HG03103 (cell line): ENCODE results near the gene TENM3.

Source experiments
- ATAC-seq: cut with Tn5 transposase; IDR thresholded peaks from one replicate; pipeline ENCODE4 v1.9.1; 2021; ENCODE audit warnings: low read depth; ENCODE audit not compliant: unreplicated experiment

Gene TENM3

DNA sequence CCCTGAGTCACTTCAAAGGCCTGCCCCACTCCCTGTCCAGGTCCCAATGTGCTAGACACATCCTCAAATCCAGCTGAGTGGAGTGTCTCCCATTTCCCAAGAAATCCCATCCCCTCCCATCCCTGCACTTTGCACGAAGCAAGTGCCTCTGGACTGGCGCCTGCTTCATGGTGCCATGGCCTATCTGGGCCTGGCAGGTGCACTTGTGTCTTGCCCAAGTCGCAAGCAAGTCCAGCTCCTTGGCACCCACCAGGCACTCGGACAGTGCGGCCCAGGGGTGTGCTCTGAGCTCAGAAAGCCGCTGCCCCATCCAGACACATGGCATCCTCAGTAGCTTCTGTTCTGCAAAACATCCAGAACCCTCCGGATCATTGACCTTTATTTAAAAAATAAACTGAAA, 576.5 kb downstream of the TENM3 start:
- no peak for ATAC-seq

DNA sequence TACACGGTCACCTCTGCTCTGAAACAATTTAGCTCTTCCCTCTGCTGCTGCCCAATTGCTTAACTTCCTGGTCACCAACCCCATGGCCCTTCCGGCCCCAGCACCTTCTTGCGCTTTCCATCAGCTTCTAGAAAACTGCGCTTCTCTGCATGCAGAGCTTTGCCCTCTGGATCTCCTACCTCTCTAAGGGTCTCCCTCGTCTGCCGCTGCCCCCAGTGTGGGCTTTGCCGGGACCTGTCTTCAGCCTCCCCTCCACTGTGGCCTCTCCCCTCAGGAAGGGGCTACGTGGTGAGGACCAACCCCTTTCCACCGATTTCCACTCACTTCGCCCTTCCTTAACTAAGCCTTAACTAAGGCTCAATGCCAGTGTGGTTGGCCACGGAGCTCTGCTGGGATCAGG, 579.4 kb downstream of the TENM3 start:
- ATAC-seq = no peak

DNA sequence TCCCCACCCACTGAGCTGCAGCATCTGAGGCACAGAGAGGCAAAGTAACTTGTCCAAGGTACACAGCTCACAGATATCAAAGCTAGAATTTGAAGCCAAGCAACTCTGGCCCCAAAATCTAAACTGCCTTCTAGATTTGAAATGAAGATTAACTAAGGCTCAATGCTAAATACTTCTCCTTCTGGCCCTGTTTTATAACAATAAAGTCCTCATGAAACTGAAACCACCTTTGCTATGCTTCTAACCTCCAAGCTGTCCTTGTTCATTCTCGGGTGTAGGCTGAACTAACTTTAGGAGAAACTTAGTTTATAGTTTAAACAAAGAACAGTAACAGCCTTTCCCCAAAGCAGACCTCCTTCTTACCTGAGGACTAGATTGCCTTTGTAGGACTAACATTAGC, 580.4 kb downstream of the TENM3 start:
- peak; percentile 65 for ATAC-seq

DNA sequence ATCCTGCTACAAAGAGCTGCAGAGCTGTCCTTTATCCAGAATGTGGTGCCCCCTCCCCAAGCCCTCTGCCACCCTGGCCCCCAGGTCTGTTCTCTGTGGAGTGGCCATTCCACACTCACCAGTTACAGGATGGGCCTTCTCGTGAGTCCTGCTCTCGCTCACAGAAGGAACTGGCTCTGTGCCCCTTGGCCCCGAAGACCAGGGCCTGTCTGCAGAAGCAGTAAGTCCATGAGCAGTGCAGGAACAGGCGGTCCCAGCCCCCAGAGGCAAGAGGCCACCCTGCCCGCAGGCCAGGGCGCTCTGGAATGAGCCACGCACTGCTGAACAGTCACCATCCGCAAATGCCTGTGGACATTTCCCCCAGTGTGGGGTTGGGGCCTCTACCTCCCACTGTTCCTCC, 581.8 kb downstream of the TENM3 start:
- no peak for ATAC-seq

DNA sequence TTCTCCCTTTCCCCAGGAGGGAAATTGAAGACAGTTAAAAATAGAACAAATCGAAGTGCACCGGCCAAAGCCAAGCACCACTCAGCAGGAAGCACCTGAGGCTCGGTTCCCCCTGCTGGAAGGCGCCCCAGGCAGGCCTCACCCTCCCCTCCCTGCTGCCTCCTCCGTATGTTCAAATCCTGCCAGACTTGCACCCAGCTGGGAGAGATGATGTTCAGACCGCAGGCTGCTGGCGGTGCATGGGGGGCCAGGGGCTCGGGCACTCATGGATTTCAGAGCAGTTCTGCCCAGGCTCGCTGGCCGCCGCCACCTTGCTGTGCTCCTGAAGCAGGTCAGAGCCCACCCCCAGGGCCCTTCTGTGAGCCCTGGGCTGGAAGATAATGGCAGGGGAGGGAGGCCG, 582.6 kb downstream of the TENM3 start:
- ATAC-seq = no peak

DNA sequence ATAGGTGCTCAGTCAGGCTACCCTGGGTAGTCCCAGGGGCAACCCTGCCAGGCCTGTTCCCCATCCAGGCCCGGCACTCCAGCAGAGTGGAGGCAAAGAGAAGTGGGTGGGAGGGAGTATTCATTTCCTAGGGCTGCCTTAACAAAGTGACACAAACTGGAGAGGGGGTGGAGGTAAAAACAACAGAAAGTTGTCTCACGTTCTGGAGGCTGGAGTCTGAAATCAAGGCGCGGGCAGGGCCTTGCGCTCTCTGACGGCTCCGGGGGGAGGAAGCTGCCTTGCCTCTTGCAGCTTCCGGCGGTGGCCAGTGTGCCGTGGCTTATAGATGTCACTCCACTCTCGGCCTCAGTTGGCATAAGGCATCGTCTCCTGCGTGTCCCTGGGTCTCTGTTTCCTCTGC, 583.2 kb downstream of the TENM3 start:
- ATAC-seq = peak; percentile 36

DNA sequence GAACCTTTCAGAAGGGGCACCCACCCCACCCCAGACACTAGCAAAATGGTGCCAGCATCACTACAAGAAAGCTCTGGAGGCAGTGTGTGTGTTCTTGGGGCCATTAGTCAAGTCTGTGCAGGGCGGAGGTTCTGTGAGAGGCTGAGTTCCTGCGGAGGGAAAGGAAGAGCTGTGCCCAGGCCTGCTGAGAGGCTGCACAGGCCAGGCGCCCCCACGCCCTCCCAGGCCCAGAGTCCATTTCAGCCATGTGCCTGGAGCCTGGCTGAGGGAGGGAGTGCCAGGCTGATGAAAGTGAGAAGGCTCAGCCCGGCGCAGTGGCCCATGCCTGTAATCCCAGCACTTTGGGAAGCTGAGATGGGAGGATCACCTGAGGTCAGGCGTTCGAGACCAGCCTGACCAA, 584.0 kb downstream of the TENM3 start:
- ATAC-seq = no peak

DNA sequence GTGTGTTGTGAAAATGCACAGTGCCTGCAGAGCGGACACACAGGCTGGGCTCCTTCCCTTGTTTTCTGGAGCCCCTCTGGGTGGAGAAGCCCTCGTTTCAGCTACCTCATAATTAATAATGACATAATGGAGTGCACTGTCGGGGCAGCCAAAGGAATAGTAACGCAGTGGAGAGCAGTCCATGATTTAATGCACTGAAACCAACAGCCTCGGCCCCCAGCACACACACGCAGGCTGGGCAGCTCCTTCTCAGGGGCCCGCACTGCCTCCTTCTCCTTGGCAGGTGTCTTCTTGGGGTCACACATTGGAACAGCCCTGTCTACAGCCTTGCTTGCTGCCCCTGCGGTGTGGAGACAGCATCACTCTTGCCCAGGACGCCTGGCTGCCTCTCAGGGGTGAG, 584.8 kb downstream of the TENM3 start:
- no peak for ATAC-seq

DNA sequence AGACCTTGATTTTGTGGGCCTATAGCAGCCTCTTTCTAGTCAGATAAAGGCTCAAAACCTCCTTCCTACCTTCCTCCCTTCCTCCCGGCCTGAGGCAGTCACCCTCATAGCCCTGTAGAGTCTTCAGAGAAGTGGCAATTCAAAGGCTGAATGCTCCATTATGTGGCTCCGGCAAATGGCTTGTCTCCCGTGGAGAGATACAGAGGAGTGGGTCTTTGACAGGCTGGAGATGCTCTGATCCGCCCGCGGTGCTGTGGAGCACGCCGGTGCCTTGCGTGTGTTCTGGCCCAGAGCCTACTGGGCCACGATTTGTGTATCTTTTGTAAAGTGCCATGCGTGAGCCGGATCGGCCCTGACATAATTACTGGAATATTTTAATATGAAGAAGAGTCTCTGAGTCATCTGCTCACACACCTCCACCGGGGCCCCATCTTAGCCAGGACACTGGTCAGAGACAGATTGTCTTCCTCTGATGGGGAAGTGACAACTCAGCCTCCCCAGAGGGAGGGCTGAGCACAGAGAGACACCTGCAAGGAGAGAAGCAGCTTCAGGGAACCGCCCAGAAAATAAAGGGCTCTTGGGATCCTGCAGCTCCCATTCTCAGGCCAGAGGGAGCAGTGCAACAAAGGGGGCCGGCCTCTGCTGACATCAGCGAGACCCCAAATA, 585.3 kb downstream of the TENM3 start:
- peak; percentile 47 for ATAC-seq

DNA sequence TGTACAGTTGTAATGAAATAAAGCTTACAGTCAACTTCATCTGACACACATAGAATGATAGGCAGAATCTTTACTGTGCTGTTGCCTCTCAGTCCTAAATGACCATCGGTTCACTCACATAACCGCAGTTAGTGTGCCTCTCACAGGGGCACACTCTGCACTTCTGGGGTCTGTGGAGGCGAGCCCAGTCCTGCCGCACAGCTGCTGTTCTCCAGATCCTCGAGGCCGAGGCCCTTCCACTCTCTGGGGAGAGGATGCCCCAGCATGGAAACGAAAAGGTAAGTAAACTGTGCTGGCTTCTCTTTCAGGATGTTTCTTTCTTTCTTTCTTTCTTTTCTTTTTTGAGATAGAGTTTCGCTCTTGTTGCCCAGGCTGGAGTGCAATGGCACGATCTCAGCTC, 586.0 kb downstream of the TENM3 start:
- no peak for ATAC-seq

DNA sequence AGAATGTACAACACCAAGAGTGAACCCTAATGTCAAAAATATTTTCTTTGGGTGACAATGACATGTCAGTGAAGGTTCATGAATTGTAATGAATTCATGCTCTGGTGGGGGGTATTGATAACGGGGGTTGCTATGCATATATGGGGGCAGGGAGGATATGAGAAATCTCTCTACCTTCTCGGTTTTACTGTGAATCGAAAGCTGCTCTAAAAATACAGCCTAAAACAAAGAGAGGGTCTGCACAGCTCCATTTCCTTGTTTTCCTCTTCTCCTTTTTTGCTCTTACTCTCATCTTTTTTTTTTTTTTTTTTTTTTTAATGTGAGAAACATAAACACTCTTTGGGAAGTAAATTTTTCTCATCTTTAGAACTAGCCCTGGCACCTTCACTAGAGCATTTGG, 588.2 kb downstream of the TENM3 start:
- no peak for ATAC-seq

DNA sequence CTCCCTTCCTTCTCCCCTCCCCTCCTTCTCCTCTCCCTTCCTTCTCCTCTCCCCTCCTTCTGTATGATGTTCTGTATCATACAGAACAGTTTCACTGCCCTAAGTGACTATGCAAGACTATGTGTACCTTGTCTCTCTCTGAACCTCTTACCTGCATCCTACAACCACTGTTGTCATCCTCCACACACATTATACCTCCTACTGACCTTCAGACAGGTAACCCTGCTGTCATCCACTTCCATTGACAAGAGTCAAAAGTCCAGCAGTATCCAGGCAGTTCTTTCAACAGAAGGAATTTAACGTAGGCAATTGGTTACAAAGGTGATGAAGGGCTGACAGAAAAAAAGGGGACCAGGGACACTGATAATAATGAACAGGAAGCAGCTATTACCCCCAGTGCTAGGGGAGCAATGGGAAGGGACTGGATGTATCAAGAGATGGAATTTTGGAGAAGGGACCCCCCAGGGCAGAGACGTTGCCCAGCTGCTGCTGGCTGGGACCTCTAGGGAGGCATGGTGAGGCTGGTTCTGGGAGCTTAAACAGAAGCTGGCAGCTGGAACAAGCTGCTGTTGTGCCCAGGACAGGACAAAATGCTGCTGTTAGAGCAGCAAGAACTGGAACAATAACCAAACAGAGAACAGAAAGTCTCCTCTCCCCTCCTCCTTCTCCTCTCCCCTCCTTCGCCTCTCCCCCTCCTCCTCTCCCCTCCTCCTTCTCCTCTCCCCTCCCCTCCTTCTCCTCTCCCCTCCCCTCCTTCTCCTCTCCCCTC, 589.3 kb downstream of the TENM3 start:
- ATAC-seq = no peak

DNA sequence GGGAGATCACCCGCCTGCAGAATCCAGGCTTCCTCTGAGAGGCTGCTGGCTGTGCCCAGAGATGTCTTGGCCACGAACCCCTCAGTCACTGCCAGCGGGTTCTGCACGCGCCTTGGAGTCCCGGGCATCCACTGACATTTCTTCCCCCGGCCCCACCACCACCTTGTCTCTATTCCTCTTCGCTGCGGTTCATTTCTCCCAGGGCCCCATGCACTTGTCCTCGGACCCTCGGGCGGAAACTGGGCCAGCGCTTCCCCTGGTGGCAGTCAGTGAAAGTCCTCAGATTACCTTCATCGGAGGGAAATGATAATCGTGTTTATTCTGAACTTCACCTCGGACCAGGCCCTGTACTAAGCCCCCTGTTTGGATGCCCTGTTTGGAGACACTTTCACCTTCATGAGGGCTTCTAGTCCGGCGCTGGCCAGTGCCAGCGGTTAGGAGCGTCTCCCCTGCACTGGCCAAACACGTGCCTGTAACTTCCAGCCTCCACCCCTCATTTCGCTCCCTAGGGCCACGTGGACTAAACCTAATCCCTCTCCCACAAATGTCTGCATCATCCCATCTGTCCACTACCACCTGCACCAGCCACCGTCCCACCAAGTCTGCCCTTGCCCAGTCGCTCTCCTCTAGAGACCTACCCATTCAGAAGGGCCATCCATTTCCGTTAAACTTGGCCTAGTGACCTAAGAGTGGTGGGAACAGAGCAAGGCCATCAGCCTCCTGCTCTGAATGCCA, 592.0 kb downstream of the TENM3 start:
- no peak for ATAC-seq

DNA sequence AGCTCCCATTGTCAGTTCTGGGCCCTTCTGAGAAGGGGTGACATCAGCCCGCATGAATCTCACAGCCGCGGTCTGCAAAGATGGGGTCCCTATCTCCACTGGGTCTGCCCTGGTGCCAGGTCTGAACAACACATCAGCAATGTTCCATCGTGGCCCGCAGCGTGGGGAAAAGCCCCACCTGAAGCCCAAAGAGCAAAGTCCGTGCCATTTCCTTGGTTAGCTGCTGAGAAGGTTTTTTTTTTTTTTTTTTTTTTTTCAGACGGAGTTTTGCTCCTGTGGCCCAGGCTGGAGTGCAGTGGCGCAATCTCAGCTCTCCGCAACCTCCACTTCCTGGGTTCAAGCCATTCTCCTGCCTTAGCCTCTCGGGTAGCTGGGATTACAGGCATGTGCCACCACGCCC, 594.6 kb downstream of the TENM3 start:
- no peak for ATAC-seq

DNA sequence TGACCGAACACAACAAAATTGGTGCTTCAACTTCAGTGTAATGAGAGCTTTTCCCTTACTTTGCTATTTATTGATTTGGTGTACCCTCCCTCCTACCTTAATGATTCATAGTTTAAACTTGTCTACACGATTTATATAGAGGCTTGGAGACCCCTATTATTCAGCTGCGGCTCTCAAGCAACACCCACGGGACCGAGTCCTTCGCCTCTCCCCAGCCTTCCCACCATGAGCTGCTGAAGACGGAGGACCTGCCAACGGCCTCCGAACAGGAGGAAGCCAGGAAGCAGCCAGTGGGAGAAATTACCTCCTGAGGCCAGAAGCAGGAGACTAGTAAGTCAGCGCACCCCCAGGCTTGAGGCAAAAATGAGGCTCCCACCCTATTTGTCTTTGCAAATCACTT, 595.3 kb downstream of the TENM3 start:
- ATAC-seq = no peak

DNA sequence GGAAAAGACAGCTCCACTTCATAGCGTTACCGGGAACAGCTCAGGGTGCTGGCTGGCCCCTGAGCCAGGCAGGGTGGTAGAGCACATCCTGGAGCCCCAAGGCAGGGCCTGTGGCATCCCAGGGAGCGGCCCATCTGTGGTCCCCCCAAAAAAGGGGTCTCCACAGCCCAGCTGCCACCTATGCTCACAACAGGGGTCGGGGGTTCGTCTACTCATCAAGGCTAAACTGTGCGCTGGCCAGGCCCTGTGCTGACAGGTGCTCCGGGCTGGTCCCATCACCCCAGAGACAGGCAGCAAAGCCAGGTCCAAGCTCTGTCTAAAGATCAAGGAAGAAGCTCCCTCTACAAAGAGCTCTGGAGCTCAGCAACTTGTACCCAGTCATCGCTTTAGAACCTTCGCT, 596.1 kb downstream of the TENM3 start:
- ATAC-seq = no peak

DNA sequence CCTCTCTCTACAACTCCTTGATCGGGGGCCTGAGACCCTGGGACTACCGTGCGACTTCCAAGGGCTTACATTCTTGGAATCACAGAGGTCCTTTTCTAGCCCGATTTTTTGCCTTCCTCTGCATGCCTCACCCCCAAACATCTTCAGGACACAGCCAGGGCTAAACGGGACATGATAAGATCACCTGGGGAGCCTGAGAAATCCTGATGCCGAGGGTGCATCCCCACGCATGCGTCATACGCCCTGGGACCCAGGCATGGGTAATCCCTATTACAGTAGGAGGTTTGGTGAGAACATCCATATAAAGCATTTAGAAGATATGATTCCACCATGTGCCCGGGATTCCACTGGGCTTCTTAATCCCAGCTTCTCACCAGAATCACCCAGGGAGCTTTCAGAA, 596.9 kb downstream of the TENM3 start:
- no peak for ATAC-seq

DNA sequence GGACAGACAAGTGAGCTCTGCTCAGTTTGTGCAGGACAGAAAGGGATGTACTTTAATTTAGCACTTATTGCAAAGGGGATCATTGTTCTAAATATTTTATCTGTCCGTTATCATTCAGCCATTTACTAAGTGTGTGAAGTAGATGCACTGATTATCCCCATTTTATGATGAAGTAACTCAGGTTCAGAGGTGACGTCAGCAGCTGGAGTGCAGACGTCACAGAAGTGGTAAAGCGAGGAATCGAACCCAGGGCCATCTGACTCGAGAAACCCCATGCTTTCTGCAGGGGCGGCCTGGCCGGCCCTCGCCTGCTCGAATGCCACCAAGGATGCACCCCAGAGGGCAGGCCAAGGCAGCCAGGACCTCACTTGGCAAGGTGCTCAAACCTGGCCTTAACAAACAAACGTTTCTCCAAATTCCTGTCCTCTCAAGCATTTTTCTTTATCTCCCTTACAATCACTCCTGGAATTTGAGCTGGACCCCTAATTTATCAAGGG, 599.0 kb downstream of the TENM3 start:
- ATAC-seq = no peak

DNA sequence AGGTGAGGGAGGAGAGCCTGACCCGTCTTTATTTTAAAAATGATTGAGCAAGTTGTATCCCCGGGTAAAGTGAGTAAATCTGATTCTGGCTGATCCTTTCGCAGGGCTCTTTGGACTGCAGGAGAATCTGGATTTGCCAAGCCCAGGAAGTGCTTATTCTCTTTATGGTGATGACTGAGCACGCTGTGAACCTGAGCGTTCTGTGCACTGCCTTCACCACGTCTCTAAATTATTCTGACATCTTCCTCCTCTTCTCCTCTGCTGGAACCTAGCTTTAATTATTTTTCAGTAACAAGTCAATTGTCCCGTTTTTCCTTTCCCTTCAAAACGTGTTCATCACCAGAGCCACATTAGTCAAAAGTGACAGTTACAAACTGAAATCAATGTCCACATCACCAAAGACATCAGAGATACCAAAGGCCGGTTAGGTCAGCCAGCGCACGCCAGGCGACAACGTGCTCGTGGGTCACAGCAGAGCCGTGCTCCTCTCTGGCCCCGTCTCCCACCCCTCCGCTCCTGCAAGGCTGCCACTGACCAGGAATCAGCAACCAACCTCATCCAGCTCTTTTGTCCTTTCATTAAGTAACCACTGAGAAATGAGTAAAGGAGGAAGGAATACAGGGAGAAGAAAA, 599.7 kb downstream of the TENM3 start:
- no peak for ATAC-seq

DNA sequence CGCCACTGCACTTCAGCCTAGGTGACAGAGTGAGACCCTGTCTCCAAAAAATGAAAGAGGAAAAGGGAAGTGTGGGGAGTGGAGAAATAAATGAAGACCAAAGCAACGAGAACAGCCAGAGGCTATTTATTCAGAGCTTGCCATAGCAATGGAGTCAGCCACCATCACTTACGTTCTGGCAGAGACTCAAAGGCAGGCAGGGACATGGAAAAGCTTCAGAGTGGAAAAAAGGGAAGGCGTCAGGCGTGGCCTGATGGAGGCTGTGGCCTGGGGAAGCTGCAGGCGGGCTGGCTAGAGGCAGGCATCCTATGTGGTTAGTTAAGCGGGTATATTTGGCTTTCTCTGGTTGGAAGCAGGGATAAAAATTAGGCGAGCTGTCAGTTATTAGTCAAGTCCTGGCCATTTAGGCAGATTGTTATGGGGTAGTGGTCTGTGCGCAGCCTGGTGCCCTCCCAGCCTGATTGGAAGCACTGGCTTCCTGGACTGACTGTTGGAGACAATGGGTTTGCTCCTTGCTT, 600.7 kb downstream of the TENM3 start:
- no peak for ATAC-seq

DNA sequence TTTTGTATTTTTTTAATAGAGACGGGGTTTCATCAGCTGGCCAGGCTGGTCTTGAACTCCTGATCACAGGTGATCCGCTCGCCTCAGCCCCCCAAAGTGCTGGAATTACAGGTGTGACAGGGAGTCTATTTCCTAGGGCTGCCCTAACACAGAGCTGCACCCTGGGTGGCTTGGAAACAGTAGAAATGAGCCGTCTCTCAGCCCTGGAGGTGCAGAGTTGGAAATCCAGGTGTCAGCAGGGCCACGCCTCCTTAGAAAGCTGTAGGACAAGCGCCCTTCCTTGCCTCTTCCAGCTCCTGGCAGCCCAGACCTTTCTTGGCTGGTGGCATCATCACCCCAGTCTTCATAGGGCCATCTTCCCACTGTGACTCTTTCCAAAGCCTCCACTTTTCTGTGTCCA, 602.4 kb downstream of the TENM3 start:
- ATAC-seq = no peak
